GM21825 (cell line): ENCODE data around the gene MDM4.
A peak's percentile ranks its signal among the peaks of the same experiment; 100 is the strongest.
"Not testable (repeated sequence)": the region's sequence is repeated elsewhere in the genome, so short reads cannot be mapped to it uniquely, and the experiment has no call there.

Experiments used
- ATAC-seq: cut with Tn5 transposase; IDR thresholded peaks from one replicate; pipeline ENCODE4 v1.9.1; 2021; ENCODE audit warnings: mild to moderate bottlenecking, moderate library complexity; ENCODE audit not compliant: unreplicated experiment

MDM4 gene

DNA sequence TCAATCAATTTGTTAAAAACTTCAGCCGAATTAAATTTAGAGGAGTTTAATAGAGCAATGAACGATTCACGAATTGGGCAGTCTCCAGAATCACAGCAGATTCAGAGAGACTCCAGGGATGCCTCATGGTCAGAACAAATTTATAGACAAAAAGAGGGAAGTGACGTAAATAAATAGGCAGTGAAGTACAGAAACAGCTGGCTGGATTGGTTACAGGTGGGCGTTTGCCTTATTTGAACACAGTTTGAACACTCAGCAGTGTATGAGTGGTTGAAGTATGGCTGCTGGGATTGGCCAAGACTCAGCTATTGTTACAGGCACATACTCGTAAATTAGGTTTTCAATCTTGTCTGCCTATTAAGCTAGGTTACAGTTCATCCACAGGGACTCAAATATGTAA is 43.8 kb downstream of the MDM4 start:
- not testable (repeated sequence) for ATAC-seq

GRCh38 chr1:204560590-204561150 is 44.5 kb downstream of the MDM4 start:
- ATAC-seq = no peak

DNA sequence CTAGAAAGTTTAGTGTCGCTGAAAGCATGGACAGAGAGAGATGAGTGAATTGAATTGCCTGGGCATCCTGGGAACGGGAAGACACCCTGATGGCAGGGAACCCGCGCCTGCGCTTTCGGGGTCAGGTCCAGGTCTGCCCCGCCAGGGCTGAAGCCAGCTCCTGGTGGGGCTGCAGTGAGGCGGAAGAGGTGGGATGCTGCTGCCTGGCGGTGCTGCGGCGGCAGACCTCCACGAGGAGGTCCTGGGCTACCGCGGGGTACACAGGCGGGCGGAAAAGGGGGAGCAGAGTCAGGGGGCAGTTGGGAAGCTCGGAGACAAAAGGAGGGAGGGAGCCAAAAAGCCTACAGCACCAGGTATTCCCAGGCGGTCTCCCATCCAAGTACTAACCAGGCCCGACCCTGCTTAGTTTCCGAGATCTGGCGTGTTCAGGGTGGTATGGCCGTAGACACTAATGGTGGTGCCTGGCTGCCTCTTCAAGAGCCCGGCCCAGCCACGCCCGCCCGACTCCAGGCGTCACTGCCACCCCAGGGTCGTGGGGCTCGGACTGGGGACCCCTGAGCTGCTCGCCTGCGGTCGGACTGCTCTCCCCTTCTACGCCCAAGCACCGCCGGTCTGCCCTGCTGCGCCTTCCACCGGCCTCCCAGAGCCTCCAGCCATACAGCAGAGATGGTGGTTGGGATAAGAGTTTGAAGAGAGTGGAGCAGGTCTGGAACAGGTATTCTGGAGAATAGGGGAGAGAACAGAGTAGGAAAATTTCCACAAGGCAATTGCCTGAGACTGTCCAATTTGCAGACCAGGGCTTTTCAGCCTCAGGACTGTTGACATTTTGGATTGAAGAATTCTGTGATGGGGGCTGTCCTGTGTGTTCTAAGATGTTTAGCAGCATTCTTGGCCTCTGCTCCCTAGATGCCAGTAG is 46.1 kb downstream of the MDM4 start:
- no peak for ATAC-seq

- ATAC-seq = no peak
Observed at GRCh38 chr1:204563307-204563706, 47.1 kb downstream of the MDM4 start.

GRCh38 chr1:204563780-204564179 is 47.6 kb downstream of the MDM4 start:
- no peak for ATAC-seq

DNA sequence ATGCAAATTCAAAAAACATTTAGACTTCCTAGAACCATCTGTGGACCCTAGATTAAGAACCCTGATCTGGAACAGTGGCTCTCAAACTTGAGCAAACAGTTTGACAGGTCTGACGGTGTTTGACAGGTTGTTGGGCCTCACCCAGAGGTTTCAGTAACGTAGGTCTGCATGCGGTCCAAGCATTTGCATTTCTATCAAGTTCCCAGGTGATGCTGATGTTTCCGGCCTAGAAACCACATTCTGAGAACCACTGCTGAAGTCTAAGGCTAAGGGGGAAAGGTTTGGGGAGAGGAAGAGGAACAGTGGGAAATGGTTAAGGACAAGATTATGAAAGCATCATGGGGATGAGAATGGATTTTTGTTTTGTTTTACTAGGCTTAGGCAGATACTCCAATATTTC is 48.6 kb downstream of the MDM4 start:
- ATAC-seq = peak; percentile 81

GRCh38 chr1:204565617-204566582 is 49.7 kb downstream of the MDM4 start:
- no peak for ATAC-seq

DNA sequence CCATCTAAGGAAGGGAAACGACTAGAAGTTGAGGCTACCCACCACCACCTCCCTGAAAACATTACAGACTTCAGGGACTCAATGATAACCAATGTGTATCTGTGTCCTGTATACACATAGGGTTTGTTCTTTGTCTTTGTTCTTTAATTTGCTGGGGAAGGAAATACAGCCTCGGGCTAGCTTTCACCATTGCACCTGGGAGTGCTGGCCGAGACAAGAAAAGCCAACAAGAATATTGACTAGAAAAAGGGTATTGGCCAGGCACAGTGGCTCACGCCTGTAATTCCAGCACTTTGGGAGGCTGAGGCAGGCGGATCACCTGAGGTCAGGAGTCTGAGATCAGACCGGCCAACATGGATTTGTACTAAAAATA is 50.4 kb downstream of the MDM4 start:
- ATAC-seq = no peak

DNA sequence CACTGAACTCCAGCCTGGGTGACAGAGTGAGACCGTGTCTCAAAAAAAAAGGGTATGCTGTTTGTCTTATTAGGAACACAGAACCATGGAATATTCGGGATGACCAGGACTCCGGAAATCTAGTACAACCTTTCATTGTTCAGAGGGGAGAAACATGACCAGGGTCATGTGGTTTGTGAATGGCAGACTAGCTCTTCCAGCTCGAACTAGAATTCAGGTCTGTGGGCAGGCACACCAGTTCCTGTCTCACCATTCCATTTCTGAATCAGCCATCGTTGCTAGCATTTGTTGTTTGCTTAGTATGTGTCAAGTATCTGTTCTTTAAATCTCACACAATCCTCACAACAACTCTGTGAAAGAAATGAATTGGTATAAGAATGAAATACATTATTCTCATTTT is 50.9 kb downstream of the MDM4 start:
- no peak for ATAC-seq

GRCh38 chr1:204568576-204569315 is 52.5 kb downstream of the MDM4 start:
- ATAC-seq = no peak

DNA sequence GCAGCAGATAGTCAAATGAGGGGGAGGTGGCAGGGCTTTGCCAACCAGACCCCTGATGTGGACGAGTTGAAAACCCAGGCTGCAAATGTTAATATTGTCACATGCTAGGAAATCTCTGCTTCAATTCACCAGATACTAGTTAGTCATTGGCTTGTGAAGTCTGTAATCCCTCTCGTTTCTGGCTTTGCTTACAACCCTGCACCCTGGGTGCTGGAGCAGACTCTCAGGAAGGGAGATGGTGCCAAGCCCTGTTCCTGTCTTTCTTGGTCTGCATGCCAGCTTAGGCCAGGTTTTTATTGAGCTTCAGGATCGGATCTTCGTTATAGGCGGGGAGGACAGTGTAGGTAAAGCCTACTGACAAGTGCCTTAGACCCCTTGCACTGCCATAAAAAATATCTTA is 53.3 kb downstream of the MDM4 start:
- no peak for ATAC-seq

GRCh38 chr1:204570021-204570420 is 53.8 kb downstream of the MDM4 start:
- ATAC-seq = not testable (repeated sequence)

- ATAC-seq = no peak
Observed at GRCh38 chr1:204571128-204571527, 54.9 kb downstream of the MDM4 start.

DNA sequence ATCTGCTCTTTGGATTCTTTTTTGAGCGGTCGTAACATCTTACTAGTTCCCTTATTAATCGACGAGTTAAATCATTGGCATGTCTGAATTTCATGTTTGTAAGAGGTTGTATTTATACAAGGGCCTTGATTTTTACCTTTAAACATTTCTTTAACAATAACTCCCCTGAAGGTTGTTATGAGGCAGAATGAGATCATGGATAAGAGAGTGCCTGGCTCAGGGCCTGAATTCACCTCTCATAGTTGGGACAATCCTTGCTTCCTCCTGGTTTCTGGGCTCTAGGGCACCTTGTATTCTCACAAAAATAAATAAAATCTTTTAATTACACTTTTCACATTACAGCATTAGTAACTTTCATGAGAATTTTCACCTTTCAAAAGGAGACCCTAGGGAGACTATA is 55.4 kb downstream of the MDM4 start:
- no peak for ATAC-seq

DNA sequence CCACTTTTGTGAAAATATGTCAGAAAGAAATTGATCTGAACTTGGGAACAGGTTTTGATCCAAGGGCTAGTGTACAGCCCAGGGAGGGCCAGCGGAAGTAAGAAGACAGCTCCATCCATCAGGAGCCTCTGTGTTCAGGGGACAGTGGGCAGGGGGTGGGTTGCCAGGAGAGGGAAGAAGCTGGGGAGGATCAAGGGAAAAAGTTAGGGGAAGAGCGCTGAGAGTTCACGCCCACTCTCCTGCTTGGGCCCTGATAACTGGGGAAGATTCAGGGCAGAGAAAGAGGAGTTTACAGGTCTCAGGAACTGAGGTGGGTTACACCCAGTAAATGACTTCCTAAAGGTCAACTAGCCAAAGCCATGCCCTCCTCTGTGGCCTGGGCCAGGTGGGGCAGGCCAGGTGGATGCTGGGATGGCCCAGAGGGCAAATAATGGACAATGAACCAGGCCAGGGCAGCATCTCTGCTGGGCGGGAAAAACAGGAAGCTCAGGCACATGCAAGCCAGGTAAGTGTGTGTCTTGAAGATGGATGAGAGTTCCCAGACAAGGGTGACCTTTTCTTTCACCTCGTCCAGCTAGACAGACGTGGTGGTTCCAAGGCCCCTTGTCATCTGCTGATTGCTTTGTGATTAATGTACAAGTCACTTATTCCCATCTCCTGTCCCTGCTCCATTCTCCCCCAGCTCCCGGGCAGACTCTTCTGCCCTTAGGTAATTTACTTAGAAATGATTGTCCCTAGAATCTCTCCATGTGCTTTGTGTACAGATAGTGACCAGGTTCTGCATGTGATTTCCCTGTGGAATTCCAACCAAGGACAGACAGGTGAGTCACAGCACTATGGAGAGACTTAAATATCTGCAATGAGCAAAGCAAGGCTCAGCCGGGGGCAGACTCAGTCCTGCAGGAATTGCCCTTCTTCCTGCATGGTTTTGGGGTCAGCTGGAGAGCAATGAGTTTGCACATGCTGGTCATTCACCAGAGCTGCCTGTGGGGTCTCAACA is 57.0 kb downstream of the MDM4 start:
- no peak for ATAC-seq

DNA sequence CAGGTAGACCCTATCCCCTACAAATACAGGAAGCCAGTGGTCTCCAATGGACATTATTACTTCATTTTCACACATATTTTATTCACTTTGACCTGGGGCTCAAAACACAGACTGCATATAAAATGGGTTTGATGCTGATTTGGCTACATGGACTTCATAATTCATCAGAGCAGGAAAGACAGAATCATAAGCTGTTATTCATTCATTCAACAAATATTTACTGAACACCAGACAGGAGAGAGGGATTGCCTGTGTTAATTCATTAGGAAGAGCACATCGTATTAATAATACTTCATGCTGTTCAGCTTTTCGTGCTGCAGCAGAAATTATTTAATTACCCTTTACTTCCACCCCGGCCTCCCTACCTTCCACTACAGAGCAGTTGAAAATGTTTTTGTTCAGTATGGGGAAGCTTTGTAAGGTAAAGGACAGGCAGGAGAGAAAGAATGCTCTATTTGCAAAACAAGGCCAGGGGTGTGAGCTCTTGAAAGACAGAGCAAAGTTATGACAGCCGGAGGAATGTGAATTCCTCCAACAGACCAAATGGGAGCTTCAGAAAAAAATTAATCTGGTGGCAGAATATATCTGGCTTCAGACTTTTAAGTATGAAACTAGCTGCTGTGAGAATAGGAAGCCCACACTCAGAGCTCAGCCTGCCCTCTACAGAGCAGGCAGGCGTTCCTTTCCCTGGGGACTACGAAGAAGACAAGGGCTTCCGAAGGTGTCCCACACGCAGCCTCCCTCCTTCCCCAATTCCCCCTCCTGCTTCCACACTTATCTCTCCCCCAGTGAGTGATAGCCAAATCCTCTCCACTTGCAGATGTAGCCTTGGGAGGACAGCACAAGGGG is 58.0 kb downstream of the MDM4 start:
- ATAC-seq = no peak

DNA sequence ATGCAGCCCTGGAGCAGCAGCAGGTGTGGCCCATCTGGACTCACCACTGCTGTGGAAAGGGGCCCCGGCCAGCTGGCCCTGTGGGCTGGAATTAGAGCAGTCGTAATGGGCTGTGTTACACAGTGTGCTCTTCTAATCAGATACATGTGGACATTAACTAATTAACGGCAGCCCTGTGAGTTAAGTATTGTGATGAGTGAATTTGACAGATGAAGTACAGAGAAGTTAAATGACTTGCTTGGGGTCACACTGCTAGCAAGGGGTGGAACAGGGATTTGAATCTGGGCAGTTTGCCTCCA is 58.6 kb downstream of the MDM4 start:
- no peak for ATAC-seq

DNA sequence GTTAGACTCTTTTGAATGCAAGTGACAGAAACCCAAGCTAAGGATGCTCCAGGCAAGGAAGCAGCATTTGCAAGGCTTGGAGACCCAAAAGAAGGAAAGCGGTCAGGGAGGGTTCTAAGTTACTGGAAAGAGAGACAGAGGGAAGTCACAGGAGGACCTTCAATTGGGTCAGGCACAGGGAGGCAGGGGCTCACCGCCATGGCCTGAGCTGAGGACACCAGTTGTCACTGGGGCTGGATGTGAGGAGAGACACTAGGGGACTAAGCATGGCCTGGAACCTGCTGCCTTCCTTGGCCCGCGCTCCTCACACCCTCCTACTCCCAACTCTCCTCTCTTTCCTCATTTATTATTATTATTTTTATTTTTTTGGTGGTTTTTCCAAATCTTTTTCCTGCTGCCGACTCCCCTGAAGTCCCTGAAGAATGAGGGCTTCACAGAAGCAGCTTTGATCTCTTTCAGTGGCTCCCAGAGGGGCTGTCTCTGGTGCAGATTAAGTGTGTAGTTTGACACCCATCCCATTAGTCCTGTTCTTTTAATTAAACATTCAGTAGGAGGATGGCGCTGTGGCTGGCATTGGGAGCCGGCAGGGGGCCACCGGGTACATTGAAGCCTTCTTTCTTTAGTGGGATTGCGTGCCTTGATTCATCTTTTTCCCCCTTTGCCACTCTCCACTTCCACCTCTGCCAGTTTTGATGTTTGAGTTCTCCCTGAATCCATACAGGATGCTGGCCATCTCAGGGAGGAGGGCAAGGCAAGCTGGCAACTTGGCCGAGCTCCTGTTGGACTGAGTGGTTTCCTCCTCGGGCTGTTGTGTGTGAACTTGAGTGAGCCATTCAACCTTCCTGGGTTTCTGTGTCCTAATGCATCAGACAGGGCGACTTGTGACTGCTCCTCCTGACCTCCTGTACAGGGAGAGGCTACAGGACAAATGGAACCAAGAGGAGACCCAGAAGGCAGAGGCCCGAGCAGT is 59.3 kb downstream of the MDM4 start:
- ATAC-seq = no peak
